ENCODE measurements around the gene TMEM80. TPM values are rescaled to one million over a fixed set of nuclear protein-coding genes. Genes with fewer than 3 reads are reported as not detected.
A peak's percentile ranks its signal among the peaks of the same experiment; 100 is the strongest.

Gene TMEM80
- total and polyA plus RNA-seq, 4 donors = 5.1 to 12.4 (median 8.2) TPM

DNA sequence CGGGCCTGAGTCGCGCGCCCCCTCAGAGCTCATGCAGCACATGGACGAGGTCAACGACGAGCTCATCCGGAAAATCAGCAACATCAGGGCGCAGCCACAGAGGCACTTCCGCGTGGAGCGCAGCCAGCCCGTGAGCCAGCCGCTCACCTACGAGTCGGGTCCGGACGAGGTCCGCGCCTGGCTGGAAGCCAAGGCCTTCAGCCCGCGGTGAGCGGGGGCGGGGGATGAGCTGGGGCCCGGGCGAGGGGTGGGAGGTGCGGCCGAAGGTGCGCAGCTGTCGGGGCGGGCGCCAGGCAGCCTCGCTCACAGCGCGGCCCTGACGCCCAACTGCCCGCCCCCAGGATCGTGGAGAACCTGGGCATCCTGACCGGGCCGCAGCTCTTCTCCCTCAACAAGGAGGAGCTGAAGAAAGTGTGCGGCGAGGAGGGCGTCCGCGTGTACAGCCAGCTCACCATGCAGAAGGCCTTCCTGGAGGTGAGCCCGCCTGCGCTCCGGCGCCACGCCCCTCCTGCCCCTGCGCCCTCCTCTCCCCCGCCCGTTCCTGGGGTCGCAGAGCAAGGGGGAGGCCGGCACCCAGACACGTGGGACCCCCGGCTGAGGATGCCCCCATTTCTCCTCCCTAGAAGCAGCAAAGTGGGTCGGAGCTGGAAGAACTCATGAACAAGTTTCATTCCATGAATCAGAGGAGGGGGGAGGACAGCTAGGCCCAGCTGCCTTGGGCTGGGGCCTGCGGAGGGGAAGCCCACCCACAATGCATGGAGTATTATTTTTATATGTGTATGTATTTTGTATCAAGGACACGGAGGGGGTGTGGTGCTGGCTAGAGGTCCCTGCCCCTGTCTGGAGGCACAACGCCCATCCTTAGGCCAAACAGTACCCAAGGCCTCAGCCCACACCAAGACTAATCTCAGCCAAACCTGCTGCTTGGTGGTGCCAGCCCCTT is 30.9 kb downstream of the TMEM80 start (continued):
- TF ChIP-seq, protein P1, sequence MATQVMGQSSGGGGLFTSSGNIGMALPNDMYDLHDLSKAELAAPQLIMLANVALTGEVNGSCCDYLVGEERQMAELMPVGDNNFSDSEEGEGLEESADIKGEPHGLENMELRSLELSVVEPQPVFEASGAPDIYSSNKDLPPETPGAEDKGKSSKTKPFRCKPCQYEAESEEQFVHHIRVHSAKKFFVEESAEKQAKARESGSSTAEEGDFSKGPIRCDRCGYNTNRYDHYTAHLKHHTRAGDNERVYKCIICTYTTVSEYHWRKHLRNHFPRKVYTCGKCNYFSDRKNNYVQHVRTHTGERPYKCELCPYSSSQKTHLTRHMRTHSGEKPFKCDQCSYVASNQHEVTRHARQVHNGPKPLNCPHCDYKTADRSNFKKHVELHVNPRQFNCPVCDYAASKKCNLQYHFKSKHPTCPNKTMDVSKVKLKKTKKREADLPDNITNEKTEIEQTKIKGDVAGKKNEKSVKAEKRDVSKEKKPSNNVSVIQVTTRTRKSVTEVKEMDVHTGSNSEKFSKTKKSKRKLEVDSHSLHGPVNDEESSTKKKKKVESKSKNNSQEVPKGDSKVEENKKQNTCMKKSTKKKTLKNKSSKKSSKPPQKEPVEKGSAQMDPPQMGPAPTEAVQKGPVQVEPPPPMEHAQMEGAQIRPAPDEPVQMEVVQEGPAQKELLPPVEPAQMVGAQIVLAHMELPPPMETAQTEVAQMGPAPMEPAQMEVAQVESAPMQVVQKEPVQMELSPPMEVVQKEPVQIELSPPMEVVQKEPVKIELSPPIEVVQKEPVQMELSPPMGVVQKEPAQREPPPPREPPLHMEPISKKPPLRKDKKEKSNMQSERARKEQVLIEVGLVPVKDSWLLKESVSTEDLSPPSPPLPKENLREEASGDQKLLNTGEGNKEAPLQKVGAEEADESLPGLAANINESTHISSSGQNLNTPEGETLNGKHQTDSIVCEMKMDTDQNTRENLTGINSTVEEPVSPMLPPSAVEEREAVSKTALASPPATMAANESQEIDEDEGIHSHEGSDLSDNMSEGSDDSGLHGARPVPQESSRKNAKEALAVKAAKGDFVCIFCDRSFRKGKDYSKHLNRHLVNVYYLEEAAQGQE (IDR thresholded peaks at IDR 0.05) = no peak

DNA sequence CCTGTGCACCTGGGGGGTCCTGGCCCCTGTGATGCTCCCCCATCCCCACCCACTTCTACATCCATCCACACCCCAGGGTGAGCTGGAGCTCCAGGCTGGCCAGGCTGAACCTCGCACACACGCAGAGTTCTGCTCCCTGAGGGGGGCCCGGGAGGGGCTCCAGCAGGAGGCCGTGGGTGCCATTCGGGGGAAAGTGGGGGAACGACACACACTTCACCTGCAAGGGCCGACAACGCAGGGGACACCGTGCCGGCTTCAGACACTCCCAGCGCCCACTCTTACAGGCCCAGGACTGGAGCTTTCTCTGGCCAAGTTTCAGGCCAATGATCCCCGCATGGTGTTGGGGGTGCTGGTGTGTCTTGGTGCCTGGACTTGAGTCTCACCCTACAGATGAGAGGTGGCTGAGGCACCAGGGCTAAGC is 31.7 kb downstream of the TMEM80 start:
- H3K27me3 ChIP-seq (ENCODE audit: control insufficient read depth in 4 of 4, insufficient read depth in 4 of 4, low read length in 3 of 4) = no peaks in the 10 kb centered on the region
- no peak overlapping the region for H3K9ac ChIP-seq (ENCODE audit: low read depth in 1 of 2, low read length in 2 of 2)

DNA sequence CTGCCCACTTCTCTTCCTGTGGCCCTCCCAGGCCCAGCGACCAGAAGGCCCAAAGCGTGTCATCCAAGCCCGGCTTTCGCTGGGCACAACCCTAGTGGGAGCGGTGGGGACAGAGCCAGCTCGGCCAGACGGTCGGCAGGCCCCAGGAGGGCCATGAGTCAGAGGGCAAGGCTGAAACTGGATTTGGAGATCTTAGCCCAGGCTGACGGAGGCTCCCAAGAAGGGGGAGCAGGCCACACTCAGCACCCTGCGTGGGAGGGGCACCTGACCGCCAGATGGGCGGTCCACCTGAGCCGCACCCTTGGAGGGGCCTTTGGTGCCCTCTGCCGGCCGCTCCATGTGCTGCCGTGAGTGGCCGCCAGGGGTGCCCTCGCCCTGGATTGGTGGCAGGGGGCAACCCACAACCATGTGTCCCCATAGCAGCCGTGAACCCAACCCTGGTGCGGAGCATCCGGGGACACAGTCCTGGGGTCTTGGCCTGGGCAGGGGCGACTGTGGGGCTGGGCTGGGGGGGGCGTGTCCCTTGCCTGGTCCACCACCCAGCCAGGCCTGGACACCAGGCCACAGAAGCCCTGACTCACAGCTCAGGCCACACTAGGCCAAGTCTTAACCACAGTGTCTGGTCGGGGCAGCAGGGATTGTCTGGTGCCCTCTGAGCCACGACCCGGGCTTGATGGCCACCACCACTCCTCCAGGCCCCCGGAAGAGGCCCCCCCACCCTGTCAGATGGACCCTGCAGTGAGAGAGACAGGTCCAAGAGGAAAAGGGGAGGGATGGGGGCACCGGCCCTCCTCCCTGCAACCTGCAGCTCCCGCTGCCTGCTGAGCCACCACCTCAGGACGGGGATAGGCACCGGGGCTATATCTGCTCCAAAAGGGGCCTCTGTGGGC is 32.5 kb downstream of the TMEM80 start:
- no peak overlapping the region for H3K4me3 ChIP-seq (ENCODE audit: low read depth in 1 of 3, low read length in 3 of 3)
- H3K27me3 ChIP-seq (ENCODE audit: control insufficient read depth in 4 of 4, insufficient read depth in 4 of 4, low read length in 3 of 4) = no peaks in the 10 kb centered on the region
- peak overlapping the region in 1 of 2 donors; percentile 12 for H3K27ac ChIP-seq (ENCODE audit: low read depth in 1 of 2, low read length in 2 of 2)
- H3K9me3 ChIP-seq (ENCODE audit: control insufficient read depth in 4 of 4, low read length in 3 of 4) = no peaks in the 10 kb centered on the region
- H3K9ac ChIP-seq (ENCODE audit: low read depth in 1 of 2, low read length in 2 of 2) = peak overlapping the region in 1 of 2 donors; percentile 16
- H3K4me1 ChIP-seq (ENCODE audit: control insufficient read depth in 4 of 4, insufficient read depth in 4 of 4, low read length in 3 of 4) = peaks cover 0 to 6% (median 2%) of the 10 kb centered on the region in 4 donors
- WGBS = 35% methylated on average over 31 of the region's 31 CpGs
- peaks cover 2 to 14% (median 8%) of the 10 kb centered on the region in 4 donors for H3K36me3 ChIP-seq (ENCODE audit: control insufficient read depth in 4 of 4, insufficient read depth in 3 of 4, low read depth in 1 of 4, low read length in 3 of 4)
- peak; percentile 90 for DNase-seq (ENCODE audit: low spot score)
- TF ChIP-seq RXRA (IDR thresholded peaks at IDR 0.05) (peak in 1 of 2 donors; percentile 59), YY1 (IDR thresholded peaks at IDR 0.05) (no peak), HNF4G (IDR thresholded peaks at IDR 0.05) (no peak), SP1 (IDR thresholded peaks at IDR 0.05) (peak; percentile 16), TAF1 (conservative IDR thresholded peaks at IDR 0.05) (no peak), JUND (IDR thresholded peaks at IDR 0.05) (no peak), FOXA2 (IDR thresholded peaks at IDR 0.05) (no peak), HNF4A (conservative IDR thresholded peaks at IDR 0.05) (no peak), GABPA (IDR thresholded peaks at IDR 0.05 in 1 of 2, conservative IDR thresholded peaks at IDR 0.05 in 1 of 2) (no peak), RAD21 (IDR thresholded peaks at IDR 0.05) (peak; percentile 85 to 91), MAX (IDR thresholded peaks at IDR 0.05) (no peak), FOXA1 (IDR thresholded peaks at IDR 0.05) (no peak), NR2F2 (IDR thresholded peaks at IDR 0.05) (no peak), EGR1 (IDR thresholded peaks at IDR 0.05; ENCODE audit: low read depth in 2 of 2) (peak; percentile 77 to 93)
- TF ChIP-seq, protein P2, sequence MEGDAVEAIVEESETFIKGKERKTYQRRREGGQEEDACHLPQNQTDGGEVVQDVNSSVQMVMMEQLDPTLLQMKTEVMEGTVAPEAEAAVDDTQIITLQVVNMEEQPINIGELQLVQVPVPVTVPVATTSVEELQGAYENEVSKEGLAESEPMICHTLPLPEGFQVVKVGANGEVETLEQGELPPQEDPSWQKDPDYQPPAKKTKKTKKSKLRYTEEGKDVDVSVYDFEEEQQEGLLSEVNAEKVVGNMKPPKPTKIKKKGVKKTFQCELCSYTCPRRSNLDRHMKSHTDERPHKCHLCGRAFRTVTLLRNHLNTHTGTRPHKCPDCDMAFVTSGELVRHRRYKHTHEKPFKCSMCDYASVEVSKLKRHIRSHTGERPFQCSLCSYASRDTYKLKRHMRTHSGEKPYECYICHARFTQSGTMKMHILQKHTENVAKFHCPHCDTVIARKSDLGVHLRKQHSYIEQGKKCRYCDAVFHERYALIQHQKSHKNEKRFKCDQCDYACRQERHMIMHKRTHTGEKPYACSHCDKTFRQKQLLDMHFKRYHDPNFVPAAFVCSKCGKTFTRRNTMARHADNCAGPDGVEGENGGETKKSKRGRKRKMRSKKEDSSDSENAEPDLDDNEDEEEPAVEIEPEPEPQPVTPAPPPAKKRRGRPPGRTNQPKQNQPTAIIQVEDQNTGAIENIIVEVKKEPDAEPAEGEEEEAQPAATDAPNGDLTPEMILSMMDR (IDR thresholded peaks at IDR 0.05; ENCODE audit: low read depth, low read length, missing input control) = peak; percentile 96
- TF ChIP-seq, protein P1 (IDR thresholded peaks at IDR 0.05) = no peak

More for the DNA sequence above, 31.7 kb downstream of the TMEM80 start:
- no peak for DNase-seq (ENCODE audit: low spot score)
- Histone ChIP-seq H3K36me3 (ENCODE audit: control insufficient read depth in 4 of 4, insufficient read depth in 3 of 4, low read depth in 1 of 4, low read length in 3 of 4) (peaks cover 2 to 15% (median 11%) of the 10 kb centered on the region in 4 donors), H3K4me3 (ENCODE audit: low read depth in 1 of 3, low read length in 3 of 3) (no peak overlapping the region), H3K9me3 (ENCODE audit: control insufficient read depth in 4 of 4, low read length in 3 of 4) (no peaks in the 10 kb centered on the region), H3K27ac (ENCODE audit: low read depth in 1 of 2, low read length in 2 of 2) (no peak overlapping the region), H3K4me1 (ENCODE audit: control insufficient read depth in 4 of 4, insufficient read depth in 4 of 4, low read length in 3 of 4) (peaks cover 0 to 7% (median 2%) of the 10 kb centered on the region in 4 donors)
- WGBS = 89% methylated on average over 12 of the region's 12 CpGs
- TF ChIP-seq JUND (IDR thresholded peaks at IDR 0.05) (no peak), RAD21 (IDR thresholded peaks at IDR 0.05) (no peak), RXRA (IDR thresholded peaks at IDR 0.05) (no peak)

Measured in liver (tissue), 9 donors.